Activated T-cell treated with anti-CD3 and anti-CD28 coated beads for 1 hour (primary cell): ENCODE data around the gene C21orf58.
A peak's percentile ranks its signal among the peaks of the same experiment; 100 is the strongest.
"Not testable (repeated sequence)": the region's sequence is repeated elsewhere in the genome, so short reads cannot be mapped to it uniquely, and the experiment has no call there.

ENCODE experiments used
- DNase-seq: peaks from one replicate; pipeline ENCODE4 v3.0.0-alpha.2; 2020; ENCODE audit warnings: low read depth

The C21orf58 gene

DNA sequence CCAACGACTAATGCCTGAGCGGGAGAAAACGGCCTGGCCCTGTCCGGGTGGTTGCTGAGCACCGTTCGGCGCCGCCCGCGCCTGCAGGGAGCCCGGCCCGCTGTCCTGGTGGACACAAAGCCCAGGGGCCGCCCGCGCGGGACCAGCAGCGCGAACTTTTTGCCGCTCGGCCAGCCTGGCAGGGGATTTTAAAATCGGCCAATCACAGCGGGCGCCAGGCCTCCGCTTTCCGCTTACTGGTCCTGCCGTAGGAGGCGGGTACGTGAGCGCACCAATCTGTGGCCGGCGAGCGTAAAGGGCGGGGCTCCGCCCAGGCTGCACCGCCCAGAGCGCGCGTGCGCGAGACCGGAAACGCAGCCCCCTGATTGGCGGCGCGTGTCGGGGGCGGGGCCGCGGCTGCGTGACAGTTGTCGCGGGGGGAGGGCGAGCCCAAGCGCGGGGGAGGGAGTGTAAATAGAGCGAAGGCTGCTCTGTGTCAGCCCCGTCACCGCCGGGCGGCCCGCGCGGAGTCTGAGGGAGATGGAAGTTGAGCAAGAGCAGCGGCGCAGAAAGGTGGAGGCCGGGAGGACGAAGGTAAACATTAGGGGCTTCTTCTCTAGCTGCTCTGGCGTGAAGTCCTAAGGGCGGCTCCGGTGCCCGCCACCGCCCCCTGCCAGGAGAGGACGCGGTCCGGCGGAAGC is at the start of gene C21orf58, which contains the start of gene PCNT:
Gene C21orf58 (minus strand): TSS at position 161 of the 680 bp plus-strand sequence. CDS start 1,132 bp downstream, outside the sequence.
Gene PCNT (plus strand): TSS at position 447 of the 680 bp plus-strand sequence. CDS start 73 bp downstream, at position 520.
- peak; percentile 97 for DNase-seq

DNA sequence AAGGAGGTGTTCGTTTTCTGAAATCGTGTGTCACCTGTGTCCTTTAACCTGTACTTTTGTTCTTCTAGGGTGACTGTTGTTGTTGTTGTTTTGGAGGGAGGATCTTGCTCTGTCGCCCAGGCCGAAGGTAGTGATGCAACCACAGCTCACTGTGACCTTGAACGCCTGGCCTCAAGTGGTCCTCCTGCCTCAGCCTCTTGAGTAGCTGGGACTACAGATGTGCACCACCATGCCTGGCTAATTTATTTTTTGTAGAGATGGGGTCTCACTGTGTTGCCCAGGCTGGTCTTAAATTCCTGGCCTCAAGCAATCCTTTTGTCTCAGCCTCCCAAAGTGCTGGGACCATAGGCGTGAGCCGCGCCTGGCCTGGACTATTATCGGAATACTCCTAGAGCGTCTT is 49.3 kb upstream of the C21orf58 start:
- not testable (repeated sequence) for DNase-seq

DNA sequence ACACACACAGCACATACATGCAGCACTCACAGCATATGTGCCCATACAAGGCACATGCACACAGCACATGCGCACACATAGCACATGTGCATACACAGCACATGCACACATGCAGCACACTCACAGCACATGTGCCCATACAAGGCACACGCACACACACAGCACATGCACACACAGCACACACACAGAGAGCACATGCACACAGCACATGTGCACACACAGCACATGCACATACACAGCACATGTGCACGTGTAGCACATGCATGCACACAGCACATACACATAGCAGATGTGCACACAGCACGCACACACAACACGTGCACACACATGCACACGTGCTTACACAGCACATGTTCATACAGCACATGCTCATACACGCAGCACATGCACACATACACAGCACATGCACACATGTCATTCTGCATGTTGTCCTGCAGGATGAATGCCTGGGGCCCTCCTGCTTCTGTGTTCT is 48.4 kb upstream of the C21orf58 start:
- DNase-seq, result no peak

DNA sequence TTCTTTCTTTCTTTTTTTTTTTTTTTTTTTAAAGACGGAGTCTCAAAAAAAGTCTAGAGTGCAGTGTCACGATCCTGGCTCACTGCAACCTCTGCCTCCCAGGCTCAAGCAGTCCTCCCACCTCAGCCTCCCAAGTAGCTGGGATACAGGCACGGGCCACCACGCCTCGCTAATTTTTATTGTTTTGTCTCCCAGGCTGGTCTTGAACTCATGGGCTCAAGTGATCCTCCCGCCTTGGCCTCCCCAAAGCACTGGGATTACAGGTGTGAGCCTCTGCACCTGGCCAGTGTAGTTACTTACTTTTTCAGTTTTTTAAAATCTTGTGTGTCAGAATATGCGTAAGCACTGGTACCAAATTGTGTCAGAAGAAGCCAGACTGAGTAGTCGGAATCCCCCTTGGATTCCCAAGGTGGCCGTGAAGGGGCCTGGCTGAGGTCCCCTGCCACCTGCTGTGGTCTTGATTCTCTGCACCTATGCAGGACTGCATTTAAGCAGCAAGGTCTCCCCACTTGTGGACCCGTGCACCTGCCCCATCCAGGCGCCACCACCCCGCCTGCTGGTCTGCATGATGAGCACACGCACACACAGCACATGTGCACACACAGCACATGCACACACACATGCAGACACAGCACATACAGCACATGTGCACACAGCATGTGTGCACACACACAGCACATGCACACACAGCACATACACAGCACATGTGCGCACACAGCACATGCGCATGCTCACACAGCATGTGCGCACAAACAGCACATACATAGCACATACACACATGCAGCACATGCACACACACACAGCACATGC is 47.7 kb upstream of the C21orf58 start:
- DNase-seq, result no peak

DNA sequence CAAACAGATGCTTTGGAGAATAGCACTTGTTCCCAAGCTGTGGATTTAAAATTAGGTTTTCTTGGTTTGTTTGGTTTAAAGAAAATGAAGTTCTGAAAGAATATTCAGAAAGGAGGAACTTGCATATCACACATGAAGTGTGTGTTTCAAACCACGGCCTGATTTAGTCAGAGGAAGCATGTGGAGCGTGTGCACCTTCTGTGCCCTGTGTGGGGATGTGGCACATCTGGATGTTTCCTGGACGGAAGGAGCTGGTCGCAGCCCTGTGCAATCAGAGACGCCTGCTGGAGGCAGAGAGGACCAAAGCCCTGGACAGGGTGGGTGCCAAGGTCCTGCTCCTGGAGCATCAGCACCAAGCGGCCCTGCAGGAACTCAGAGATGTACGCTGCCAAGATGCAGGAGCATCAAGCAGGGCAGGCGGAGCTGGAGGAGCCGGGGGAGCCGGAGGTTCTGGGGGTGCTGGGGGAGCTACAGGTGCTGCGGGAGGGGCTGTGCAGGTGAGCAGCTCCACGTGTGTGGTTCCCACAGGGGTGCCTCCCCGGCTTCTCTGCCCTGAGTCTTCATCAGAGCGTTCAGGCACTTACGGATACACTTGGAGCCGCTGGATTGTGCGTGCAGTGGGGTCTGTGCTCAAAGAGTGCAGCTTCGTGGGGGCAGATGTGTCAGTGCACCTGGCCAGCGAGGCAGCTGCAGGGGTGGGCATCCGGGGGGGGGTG is 46.0 kb upstream of the C21orf58 start:
- DNase-seq, result no peak

DNA sequence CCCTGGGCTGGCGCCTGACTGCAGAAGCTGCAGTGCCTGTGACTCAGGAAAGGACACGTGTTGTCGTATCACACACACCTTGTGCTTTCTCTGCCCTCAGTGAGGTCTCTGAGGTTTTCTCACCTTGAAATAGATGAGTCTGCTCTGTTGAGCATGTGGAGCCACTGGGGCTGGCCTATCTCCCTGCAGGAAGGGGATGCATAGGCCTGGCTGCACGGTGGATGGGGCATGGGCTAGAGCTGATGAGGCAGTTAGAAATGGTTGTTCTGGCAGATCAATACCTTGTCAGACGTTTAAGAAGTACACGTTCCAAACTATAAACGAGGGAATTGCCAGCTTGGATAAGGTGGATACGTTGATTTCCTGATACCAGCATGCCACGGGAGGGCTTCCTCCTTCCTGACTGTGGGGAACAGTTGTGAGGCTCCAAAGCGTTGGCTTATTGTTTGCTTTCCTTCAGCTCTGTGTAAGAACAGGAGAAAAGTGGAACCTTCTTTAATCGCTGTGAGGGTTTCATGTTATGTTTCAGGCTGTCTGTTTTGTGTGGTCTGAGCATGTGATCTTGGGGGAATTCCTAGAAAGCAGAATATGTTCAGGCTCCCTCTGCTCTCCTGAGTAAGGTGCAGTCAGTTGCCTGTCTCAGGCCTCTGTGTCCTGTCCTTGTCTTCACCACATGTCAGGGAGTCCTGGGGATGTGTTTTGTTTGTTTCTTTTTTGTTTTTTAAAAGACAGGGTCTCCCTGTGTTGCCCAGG is 45.0 kb upstream of the C21orf58 start:
- DNase-seq, result peak; percentile 3

DNA sequence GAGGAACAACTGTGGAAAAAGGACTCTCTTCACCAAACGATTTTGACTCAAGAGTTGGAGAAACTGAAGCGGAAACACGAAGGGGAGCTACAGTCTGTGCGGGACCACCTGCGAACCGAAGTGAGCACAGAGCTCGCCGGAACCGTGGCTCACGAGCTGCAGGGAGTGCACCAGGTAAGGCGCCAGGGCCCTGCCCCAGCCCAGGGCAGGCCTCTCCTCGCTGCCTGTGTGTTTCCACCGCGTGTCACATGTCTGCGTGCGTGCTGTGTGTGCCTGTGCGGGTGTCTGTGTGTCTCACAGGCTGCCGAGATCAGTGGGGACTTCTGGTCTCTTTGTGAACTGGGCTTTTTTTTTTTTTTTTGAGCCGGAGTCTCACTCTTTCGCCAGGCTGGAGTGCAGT is 43.3 kb upstream of the C21orf58 start:
- no peak for DNase-seq

DNA sequence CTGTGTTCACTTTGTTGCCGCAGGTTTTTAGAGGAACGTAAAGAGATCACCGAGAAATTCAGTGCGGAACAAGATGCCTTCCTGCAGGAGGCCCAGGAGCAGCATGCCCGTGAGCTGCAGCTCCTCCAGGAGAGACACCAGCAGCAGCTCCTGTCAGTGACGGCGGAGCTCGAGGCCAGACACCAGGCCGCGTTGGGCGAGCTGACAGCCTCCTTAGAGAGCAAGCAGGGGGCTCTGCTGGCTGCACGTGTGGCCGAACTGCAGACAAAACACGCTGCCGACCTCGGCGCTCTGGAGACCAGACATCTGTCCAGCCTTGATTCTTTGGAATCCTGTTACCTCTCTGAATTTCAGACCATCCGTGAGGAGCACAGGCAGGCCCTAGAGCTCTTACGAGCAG is 42.9 kb upstream of the C21orf58 start:
- no peak for DNase-seq

DNA sequence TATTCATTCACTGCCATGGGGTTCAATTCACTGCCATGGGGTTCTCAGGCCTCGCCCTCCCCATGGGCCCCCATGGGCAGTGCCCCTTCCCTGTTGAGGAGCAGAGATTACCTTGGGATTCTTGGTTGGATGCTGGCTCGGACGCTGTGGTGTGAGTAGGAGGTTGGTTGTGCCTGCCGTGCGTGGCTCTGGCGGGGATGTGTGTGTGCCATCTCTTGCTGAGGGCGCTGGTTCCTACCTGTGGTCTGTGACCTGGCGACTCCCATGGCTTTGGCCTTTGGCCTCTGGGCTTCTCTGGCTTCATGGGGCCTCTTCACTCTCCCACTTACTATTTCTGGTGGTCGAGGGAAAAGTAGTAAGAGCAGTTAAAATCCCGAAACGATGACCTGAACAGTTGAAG is 42.4 kb upstream of the C21orf58 start:
- DNase-seq, result no peak

DNA sequence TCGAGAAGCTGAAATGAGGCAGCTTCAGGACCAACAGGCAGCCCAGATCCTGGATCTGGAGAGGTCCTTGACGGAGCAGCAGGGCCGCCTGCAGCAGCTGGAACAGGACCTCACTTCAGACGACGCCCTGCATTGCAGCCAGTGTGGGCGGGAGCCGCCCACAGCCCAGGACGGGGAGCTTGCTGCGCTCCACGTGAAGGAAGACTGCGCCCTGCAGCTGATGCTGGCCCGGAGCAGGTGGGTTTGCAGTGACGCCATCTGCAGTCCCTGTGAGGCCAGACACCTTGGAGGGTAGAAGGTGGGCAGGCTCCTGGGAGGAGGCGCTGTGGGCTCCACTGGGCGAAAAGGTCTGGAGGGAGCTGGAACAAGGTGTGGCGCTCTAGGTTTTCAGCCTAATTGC is 40.0 kb upstream of the C21orf58 start:
- no peak for DNase-seq

DNA sequence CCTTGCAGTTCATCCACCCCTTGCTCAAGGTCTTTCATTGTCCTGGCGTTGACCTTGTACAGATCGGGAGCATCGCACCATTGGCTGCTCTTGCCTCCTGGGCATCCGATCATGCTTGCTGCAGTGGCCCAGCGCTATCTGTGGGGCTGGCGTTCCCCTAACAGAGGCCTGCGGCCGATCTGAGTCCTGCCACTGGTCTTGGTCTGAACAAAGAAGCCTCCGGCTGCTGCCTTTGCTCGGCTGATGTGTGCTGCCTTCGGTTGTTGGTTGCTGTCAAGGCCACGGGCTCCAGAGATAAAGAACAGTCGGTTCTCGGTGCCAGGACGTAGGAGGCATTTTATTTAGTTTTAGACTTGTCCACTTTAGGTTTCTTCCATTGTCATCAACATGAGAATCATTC is 39.3 kb upstream of the C21orf58 start:
- DNase-seq, result no peak

DNA sequence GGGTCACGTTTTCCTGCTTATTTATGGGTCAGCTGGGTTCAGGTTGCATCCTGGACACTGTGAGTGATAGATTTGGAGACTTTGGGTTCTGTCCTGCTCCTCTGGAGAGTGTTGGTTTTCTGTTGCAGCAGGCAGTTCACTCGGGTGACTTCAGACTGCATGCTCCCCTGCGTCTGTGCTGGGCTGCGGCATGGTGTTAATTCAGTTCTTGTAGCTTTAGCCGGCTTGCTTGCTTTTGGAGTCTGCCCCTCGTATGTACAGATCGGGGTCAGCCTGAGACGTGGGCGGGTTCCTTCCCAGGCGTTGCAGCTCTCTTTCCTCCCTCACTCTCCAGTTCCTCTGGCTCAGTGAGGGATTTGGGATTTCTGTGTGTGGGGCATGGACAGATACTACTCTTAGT is 38.3 kb upstream of the C21orf58 start:
- DNase-seq, result no peak

DNA sequence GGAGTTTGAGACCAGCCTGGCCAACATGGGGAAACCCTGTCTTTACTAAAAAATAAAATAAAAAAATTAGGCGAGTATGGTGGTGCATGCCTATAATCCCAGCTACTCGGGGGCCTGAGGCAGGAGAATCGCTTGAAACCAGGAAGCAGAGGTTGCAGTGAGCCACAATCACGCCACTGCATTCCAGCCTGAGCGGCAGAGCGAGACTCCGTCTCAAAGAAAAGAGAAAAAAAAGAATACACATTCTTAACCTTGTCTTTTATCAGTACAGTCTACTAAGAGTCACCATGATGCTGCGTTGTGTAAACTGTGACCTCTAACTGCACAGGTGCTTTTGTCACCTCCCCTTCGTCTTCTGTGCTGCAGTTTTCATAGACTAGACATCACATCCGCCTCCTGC is 37.5 kb upstream of the C21orf58 start:
- DNase-seq, result no peak

DNA sequence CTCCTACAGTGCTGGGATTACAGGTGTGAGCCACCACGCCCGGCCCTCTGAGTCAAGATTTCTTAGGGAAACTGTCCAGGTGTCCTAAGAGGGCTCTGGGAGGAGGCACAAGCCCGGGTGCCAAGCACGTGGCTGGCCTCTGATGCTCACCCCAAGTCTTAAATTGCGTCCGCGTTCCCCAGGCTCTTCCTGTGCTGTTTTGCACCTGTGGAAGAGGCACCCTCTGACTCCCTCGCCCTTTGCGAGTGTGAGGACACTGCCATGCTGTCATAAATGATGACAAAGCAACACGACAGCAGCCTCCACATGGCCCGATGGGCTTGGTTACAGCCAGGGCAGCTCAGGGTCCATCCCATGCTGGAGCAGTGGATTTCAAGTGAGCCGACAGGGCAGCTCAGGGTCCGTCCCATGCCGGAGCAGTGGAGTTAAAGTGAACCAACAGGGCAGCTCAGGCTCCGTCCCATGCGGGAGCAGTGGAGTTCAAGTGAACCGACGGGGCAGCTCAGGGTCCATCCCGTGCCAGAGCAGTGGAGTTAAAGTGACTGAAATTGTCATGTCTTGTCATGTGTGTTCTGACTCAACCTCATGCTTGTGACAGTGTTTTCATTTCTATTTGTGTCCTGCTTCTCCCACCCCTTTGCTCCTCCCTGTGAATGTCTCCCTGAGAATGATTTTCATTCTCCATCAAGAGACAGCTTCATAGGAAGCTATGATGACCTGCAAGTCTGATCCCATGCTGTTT is 34.2 kb upstream of the C21orf58 start:
- no peak for DNase-seq

DNA sequence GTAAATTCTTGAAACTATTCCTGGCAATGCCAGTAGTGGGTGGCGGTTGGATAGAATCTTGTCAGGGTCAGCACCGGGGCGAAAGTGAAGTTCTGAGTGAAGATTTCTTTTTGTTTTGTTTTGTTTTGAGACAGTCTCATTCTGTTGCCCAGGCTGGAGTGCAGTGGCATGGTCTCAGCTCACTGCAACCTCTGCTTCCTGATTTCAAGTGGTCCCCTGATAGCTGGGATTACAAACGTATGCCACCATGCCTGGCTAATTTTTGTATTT is 33.6 kb upstream of the C21orf58 start:
- DNase-seq, result no peak

DNA sequence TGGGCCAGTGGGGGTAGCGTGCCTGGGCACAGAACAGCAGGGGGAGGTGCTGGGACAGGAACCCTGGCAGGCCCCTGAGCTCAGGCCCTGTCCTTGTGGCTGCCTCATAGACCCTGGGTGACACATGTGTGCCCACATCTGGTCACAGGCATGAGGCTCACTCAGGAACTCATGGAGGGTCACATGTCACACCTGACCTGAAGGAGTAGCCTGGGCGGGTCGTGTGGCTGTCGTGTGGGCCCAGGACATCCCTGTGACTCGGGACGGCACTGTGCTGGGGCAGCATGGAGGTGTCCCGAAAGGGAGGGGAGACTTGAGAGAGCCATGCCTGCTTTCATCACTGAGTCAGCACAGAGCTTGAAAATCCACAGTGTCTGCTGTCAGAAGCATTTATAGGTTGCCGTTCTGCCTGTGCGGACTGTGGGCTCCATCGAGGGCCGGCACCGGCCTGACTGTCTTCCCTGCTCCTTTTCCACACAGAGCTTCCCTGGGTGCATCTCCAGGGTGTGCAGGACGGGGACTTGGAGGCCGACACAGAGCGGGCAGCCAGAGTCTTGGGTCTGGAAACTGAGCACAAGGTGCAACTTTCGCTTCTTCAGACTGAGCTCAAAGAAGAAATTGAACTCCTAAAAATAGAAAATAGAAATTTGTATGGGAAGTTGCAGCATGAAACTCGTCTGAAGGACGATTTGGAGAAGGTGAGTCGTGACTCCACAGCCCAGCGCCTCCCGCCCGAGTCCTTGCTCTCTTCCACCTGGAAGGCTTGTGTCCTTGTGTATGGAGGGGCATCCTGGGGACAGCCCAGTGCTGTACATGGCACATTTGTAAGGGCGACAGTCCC is 33.0 kb upstream of the C21orf58 start:
- DNase-seq, result no peak

DNA sequence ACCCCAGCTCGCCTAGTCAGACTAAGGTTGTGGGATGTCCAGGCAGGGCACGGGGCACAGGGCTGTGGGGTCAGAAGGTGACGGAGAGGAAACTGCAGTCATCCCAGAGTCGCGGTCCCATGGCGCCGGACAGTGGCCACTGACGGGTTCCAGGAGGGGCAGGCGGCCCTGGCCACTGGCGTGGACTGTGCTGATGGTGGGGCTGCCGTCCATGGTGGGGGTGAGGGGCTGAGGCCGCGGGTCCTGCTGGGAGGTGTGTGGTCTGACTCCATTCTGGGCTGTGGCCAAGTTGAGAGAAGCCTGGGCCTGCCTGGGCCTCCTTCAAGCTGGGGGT is 32.3 kb upstream of the C21orf58 start:
- no peak for DNase-seq

DNA sequence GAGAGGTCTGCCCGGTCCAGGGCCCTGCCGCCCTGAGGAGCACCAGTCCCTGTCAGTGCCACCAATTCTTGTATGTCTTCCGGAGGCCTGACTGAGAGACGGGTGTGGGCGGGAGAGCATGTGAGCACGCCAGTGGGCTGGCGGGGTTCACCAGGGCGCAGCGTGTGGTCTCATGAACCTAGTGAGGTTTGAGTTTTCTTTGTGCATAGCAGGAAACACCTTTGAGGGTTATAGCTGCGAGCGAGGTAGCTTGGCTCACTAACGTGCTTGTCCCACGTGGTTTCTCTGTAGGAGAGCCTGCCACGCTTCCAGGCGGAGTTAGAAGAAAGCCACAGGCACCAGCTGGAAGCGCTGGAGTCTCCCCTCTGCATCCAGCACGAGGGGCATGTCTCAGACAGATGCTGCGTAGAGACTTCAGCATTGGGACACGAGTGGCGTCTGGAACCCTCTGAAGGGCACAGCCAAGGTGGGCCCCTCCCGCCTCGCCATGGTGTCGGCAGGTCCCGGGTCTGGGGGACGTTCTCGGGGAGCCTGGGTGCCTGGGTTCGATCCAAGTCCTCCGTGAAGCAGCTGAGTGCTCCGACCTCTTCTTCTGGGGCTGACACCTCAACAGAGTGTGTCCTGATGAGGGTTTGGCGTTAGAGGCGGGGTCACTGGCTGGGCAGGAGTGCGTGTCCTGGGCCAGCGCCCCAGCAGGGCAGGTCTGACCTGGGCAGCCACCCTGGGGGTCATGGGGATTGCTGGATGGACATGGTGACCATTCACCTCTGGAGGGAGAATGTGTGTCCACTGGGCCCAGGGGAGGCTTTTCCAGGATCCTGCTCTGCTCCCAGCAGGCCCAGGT is 31.7 kb upstream of the C21orf58 start:
- no peak for DNase-seq

DNA sequence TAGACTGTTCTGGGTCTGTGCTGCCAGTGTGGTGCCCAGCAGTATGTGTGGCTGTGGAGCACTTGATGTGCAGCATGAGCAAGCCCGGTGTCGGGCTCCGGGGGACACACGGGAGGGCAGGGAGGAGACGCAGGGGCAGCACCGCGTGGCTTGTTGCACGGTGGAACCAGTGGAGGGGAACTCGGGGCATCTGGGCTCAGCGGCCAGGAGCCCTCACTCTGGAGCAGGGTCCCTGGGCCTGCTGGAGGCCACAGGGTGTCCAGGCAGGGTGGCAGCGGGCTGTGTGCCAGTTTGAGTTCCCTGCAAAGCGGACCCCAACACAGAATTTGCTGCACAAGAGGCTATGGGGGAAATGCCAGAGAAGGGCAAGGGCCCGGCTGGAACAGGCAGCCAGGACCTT is 30.8 kb upstream of the C21orf58 start:
- DNase-seq, result no peak

DNA sequence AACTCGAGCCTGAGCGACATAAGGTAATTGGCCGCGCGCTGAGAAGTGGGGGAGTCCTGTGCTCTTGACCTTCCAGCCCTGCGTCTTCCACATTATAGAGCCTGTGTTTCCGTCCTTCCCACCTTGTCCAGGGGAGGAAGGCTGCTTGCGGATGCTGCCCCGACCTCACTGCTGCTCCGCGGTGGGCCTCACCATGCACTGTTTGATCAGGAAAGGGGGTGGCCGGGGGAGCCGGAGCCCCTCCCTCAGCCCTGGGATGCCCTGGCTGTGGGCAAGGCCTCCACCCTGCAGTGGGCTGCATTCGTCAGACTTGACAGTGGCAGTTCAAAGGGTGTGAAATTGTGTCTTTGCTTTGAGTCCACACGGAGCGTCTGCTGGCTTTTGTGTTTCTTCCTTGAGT is 30.4 kb upstream of the C21orf58 start:
- no peak for DNase-seq
